Activated naive CD4-positive, alpha-beta T cell treated with anti-CD3 and anti-CD28 coated beads, Interleukin-2, amount 10 ng/mL, durations not matched to agents 7 days and 5 days (primary cell): ENCODE data around the gene ULK4.
"Not testable (repeated sequence)": the region's sequence is repeated elsewhere in the genome, so short reads cannot be mapped to it uniquely, and the experiment has no call there.

Source experiments
- CTCF ChIA-PET: fragments of 350-600 bp; sonication (Branson Sonifier 250); formaldehyde crosslinking; loops from one replicate; lab custom pipeline; 2021; ENCODE audit warnings: antibody characterized with exemption; lab: Charles Lee
- DNase-seq: peaks from one replicate; pipeline ENCODE4 v3.0.0-alpha.2; 2020
- H3K27ac Mint-ChIP-seq: one replicate; pipeline ENCODE4 v1.8.0; 2021; ENCODE audit warnings: mild to moderate bottlenecking, moderate library complexity, mixed read lengths
- H3K27me3 Mint-ChIP-seq: one replicate; pipeline ENCODE4 v1.8.0; 2021; ENCODE audit warnings: mild to moderate bottlenecking, mixed read lengths
- H3K36me3 Mint-ChIP-seq: one replicate; pipeline ENCODE4 v1.8.0; 2021; ENCODE audit warnings: mixed read lengths
- H3K4me1 Mint-ChIP-seq: one replicate; pipeline ENCODE4 v1.8.0; 2021; ENCODE audit warnings: mixed read lengths
- H3K4me3 Mint-ChIP-seq: one replicate; pipeline ENCODE4 v1.8.0; 2021; ENCODE audit warnings: mild to moderate bottlenecking, moderate library complexity, mixed read lengths
- H3K9me3 Mint-ChIP-seq: one replicate; pipeline ENCODE4 v1.8.0; 2021; ENCODE audit warnings: mixed read lengths

Gene ULK4

DNA sequence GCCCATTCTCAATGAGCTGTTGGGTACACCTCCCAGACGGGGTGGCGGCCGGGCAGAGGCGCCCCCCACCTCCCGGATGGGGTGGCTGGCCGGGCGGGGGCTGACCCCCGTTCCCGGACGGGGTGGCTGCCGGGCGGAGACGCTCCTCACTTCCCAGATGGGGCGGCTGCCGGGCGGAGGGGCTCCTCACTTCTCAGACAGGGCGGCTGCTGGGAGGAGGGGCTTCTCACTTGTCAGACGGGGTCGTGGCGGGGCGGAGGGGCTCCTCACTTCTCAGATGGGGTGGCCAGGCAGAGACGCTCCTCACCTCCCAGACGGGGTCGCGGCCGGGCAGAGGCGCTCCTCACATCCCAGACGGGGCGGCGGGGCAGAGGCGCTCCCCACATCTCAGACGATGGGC lies 21.2 kb upstream of the ULK4 start:
- CTCF ChIA-PET, H3K9me3 Mint-ChIP-seq, H3K27ac Mint-ChIP-seq, H3K4me1 Mint-ChIP-seq, DNase-seq, H3K4me3 Mint-ChIP-seq, H3K27me3 Mint-ChIP-seq, H3K36me3 Mint-ChIP-seq: not testable (repeated sequence)

- H3K9me3 Mint-ChIP-seq, CTCF ChIA-PET, H3K4me1 Mint-ChIP-seq, H3K36me3 Mint-ChIP-seq, DNase-seq, H3K27ac Mint-ChIP-seq, H3K4me3 Mint-ChIP-seq: not testable (repeated sequence)
- peaks cover 10% of the 10 kb centered on the region for H3K27me3 Mint-ChIP-seq
Observed at GRCh38 chr3:41977401-41977800, 15.5 kb upstream of the ULK4 start.

DNA sequence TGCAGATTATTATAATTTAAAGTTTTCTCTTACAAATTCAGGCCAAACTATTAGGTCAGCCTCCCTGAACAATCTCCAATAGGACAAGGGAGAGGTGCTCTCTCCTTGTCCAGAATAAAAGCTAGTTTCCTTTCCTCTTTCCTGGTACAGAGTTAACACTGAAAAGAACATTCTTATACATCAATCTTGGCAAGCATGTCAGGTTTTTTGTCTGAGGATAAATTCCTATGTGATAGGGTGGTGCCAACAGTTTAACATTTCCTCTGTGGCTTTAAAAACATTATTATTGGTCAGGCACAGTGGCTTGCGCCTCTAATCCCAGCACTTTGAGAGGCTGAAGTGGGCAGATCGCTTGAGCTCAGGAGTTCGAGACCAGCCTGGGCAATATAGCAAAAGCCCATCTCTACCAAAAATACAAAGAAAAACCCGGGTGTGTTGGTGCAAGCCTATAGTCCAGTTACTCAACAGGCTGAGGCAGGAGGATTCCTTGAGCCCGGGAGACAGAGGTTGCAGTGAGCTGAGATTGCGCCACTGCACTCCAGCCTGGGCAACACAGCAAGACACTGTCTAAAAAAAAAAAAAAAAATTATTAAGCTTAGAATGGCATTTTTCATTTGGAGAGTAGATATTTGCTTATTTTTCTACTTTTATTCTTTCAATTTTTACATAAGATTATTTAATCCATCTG lies 13.7 kb upstream of the ULK4 start:
- CTCF ChIA-PET, result no interaction called here
- no peak overlapping the region for H3K27ac Mint-ChIP-seq
- H3K27me3 Mint-ChIP-seq, result peaks cover 11% of the 10 kb centered on the region
- no peak for DNase-seq
- no peaks in the 10 kb centered on the region for H3K4me1 Mint-ChIP-seq
- H3K9me3 Mint-ChIP-seq, result no peaks in the 10 kb centered on the region
- no peaks in the 10 kb centered on the region for H3K36me3 Mint-ChIP-seq
- H3K4me3 Mint-ChIP-seq, result no peak overlapping the region

DNA sequence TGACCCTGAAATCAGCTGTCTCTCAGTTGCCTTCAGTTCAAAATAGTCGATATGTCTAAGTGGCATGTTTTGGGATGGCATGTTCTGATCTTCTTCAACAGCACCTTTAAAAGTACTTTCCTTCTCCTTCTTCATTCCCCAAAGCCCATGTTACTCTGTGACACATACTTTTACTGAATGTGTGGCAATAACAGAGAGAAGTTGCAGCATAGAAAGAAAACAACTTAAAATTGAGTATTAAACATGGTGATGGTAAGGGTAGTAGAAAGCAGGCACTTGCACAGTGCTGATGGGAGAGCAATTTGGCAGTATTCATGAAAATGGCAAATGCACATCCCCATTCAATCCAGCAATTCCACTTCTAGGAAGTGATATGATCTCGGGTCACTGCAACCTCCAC lies 12.3 kb upstream of the ULK4 start:
- Mint-ChIP-seq H3K4me3 (no peak overlapping the region), H3K4me1 (no peaks in the 10 kb centered on the region), H3K9me3 (no peaks in the 10 kb centered on the region), H3K27me3 (peaks cover 11% of the 10 kb centered on the region), H3K27ac (no peak overlapping the region), H3K36me3 (no peaks in the 10 kb centered on the region)
- no peak for DNase-seq
- CTCF ChIA-PET, result no interaction called here

GRCh38 chr3:41972802-41973201 lies 10.9 kb upstream of the ULK4 start:
- Mint-ChIP-seq H3K4me1 (no peaks in the 10 kb centered on the region), H3K36me3 (no peaks in the 10 kb centered on the region), H3K4me3 (no peak overlapping the region), H3K27ac (no peak overlapping the region), H3K9me3 (no peaks in the 10 kb centered on the region), H3K27me3 (peaks cover 17% of the 10 kb centered on the region)
- CTCF ChIA-PET, result no interaction called here
- no peak for DNase-seq

GRCh38 chr3:41966206-41966605 lies 4.3 kb upstream of the ULK4 start:
- no peak for DNase-seq
- CTCF ChIA-PET, result no interaction called here
- no peaks in the 10 kb centered on the region for H3K36me3 Mint-ChIP-seq
- no peaks in the 10 kb centered on the region for H3K9me3 Mint-ChIP-seq
- no peak overlapping the region for H3K27ac Mint-ChIP-seq
- H3K4me1 Mint-ChIP-seq, result peaks cover 10% of the 10 kb centered on the region
- peaks cover 9% of the 10 kb centered on the region for H3K27me3 Mint-ChIP-seq
- H3K4me3 Mint-ChIP-seq, result no peak overlapping the region

DNA sequence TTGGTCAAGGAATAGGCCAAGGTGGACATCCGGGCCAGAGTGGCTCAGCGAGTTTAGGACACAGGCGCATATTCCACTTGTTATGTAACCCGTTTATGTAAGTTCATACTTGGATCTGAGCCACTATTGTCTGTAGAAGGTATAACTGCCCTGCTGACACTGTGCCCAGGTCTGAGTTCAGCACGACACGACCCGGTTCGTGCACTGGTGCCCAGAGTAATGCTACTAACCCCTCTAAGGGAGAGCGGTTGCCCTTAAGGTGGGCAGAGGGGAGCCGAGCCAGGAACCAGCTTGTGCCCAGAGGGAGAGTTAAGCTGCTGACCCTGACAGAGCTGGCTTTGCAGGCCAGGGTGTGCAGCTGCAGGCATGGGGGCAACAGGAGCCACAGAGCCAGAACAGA lies 1.9 kb upstream of the ULK4 start:
- no peak for DNase-seq
- Mint-ChIP-seq H3K4me1 (peaks cover 26% of the 10 kb centered on the region), H3K27me3 (peaks cover 9% of the 10 kb centered on the region), H3K9me3 (no peaks in the 10 kb centered on the region), H3K4me3 (no peak overlapping the region), H3K36me3 (no peaks in the 10 kb centered on the region), H3K27ac (no peak overlapping the region)
- CTCF ChIA-PET, result no interaction called here

- Mint-ChIP-seq H3K27me3 (no peaks in the 10 kb centered on the region), H3K9me3 (no peaks in the 10 kb centered on the region), H3K4me1 (peaks cover 30% of the 10 kb centered on the region), H3K36me3 (no peaks in the 10 kb centered on the region), H3K27ac (peak overlapping the region; percentile 92), H3K4me3 (peak overlapping the region; percentile 97)
- CTCF ChIA-PET, result no interaction called here
- peak; percentile 72 for DNase-seq
Observed at GRCh38 chr3:41960826-41961750, 815 bp downstream of the ULK4 start.

- Mint-ChIP-seq H3K36me3 (no peaks in the 10 kb centered on the region), H3K4me1 (peaks cover 27% of the 10 kb centered on the region), H3K27ac (no peak overlapping the region), H3K27me3 (no peaks in the 10 kb centered on the region), H3K4me3 (no peak overlapping the region), H3K9me3 (no peaks in the 10 kb centered on the region)
- no peak for DNase-seq
- CTCF ChIA-PET, result no interaction called here
Observed at GRCh38 chr3:41956574-41956973, 5.3 kb downstream of the ULK4 start.

- H3K9me3 Mint-ChIP-seq, result no peaks in the 10 kb centered on the region
- H3K36me3 Mint-ChIP-seq, result peaks cover 6% of the 10 kb centered on the region
- CTCF ChIA-PET, result no interaction called here
- no peak overlapping the region for H3K4me3 Mint-ChIP-seq
- no peak overlapping the region for H3K27ac Mint-ChIP-seq
- peaks cover 16% of the 10 kb centered on the region for H3K4me1 Mint-ChIP-seq
- H3K27me3 Mint-ChIP-seq, result no peaks in the 10 kb centered on the region
- DNase-seq, result no peak
Observed at GRCh38 chr3:41955192-41955591, 6.7 kb downstream of the ULK4 start.

- Mint-ChIP-seq H3K27ac (no peak overlapping the region), H3K4me1 (no peaks in the 10 kb centered on the region), H3K27me3 (no peaks in the 10 kb centered on the region), H3K36me3 (peaks cover 4% of the 10 kb centered on the region), H3K4me3 (no peak overlapping the region), H3K9me3 (no peaks in the 10 kb centered on the region)
- CTCF ChIA-PET, result no interaction called here
- no peak for DNase-seq
Observed at GRCh38 chr3:41943311-41943843, 18.5 kb downstream of the ULK4 start.

GRCh38 chr3:41940393-41940792 lies 21.5 kb downstream of the ULK4 start:
- no peak for DNase-seq
- Mint-ChIP-seq H3K27me3 (no peaks in the 10 kb centered on the region), H3K4me1 (no peaks in the 10 kb centered on the region), H3K36me3 (peaks cover 8% of the 10 kb centered on the region), H3K4me3 (no peak overlapping the region), H3K27ac (no peak overlapping the region), H3K9me3 (no peaks in the 10 kb centered on the region)
- CTCF ChIA-PET, result interaction anchor here (0.8 kb wide), 1 partner anchor 159 kb away, joined by 3 read pairs; no protein-coding TSS in a partner anchor

- no peak for DNase-seq
- no peaks in the 10 kb centered on the region for H3K4me1 Mint-ChIP-seq
- peaks cover 10% of the 10 kb centered on the region for H3K36me3 Mint-ChIP-seq
- no peak overlapping the region for H3K4me3 Mint-ChIP-seq
- no peaks in the 10 kb centered on the region for H3K9me3 Mint-ChIP-seq
- CTCF ChIA-PET, result no interaction called here
- no peaks in the 10 kb centered on the region for H3K27me3 Mint-ChIP-seq
- no peak overlapping the region for H3K27ac Mint-ChIP-seq
Observed at GRCh38 chr3:41936384-41936783, 25.5 kb downstream of the ULK4 start.

- CTCF ChIA-PET, result interaction anchor here (1.0 kb wide), 1 partner anchor 17 kb away, joined by 3 read pairs; no protein-coding TSS in a partner anchor
- peaks cover 29% of the 10 kb centered on the region for H3K36me3 Mint-ChIP-seq
- no peaks in the 10 kb centered on the region for H3K27me3 Mint-ChIP-seq
- H3K9me3 Mint-ChIP-seq, result no peaks in the 10 kb centered on the region
- no peak for DNase-seq
- no peaks in the 10 kb centered on the region for H3K4me1 Mint-ChIP-seq
- no peak overlapping the region for H3K27ac Mint-ChIP-seq
- no peak overlapping the region for H3K4me3 Mint-ChIP-seq
Observed at GRCh38 chr3:41933154-41933676, 28.7 kb downstream of the ULK4 start.
